Suprapubic skin (tissue), 3 donors: ENCODE results near the gene PARVB.

Source experiments
- CTCF ChIP-seq, 2 donors: fragments of 200-600 bp in 1 of 2; fragments of 450-650 bp in 1 of 2; sonication (generic) in 1 of 2; IDR thresholded peaks; one replicate each; pipeline ENCODE4 v1.5.1; 2016 to 2019; ENCODE audit warnings: antibody characterized with exemption in 2 of 2, mild to moderate bottlenecking in 1 of 2, moderate library complexity in 1 of 2
- POLR2AphosphoS5 ChIP-seq, 3 donors: sonication (generic); formaldehyde crosslinking; IDR thresholded peaks; one replicate each; pipeline ENCODE4 v1.6.1; 2017; ENCODE audit warnings: antibody characterized with exemption in 3 of 3

- TF ChIP-seq CTCF (IDR thresholded peaks at IDR 0.05) (no peak), POLR2AphosphoS5 (IDR thresholded peaks at IDR 0.05) (no peak)
Observed at GRCh38 chr22:44153710-44154109, 129.6 kb downstream of the PARVB start.
